ENCODE data around the gene TM2D3. TPM values are rescaled to one million over a fixed set of nuclear protein-coding genes. Genes with fewer than 3 reads are reported as not detected.

TM2D3 gene, protein sequence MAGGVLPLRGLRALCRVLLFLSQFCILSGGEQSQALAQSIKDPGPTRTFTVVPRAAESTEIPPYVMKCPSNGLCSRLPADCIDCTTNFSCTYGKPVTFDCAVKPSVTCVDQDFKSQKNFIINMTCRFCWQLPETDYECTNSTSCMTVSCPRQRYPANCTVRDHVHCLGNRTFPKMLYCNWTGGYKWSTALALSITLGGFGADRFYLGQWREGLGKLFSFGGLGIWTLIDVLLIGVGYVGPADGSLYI
- total RNA-seq (2014; rRNA removed; shearing (Covaris generic)): 20.7 and 22.8 TPM in 2 replicates

DNA sequence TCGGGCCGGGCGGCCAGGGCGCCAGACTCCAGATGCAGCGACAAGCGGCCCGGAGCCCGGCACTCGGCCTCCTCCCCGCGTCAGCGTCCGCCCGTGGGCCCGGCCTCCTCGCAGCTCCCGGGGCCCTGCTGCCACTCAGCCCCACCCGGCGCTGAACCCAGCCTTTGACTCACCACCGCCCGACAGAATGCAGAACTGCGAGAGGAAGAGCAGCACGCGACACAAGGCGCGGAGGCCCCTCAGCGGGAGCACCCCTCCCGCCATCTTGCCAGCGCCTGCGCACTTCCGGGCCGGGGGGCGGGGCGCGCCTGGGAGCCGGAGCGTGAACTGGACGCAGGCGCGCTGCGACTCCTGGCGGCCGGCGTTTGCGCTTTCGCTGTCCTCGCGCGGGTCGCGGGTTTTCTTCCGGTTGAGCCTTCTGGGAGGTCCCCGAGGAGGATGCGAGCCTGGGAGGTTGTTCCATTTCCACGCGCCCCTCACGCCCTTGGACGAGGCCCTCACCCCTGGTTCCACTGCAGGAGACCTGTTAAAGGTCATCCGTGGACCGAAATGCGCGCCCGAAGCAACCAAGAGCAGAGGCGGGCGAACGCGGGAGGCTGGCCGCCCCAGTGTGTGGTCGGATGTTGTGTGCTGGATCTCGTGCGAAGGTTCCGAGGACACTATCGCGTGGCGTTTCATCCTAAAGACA is at the start of gene TM2D3:
TM2D3 (minus strand) TSS at position 284 of the 688 bp plus-strand sequence; CDS start at position 264, 20 bp downstream.

Small RNA genes lying within 50 kb of the gene (small RNA-seq; reads per million reads assigned to genes)
- gene RNU6-807P: not detected

Other genes starting within 250 kb of the TM2D3 start
- gene PCSK6, start 162.7 kb downstream of the TM2D3 start, total RNA-seq (2014; rRNA removed; shearing (Covaris generic)): 1.2 and 1.5 TPM in 2 replicates
- 6.8 and 8.8 TPM in 2 replicates for gene TARS3, start 72.1 kb upstream of the TM2D3 start, total RNA-seq (2014; rRNA removed; shearing (Covaris generic))
- not detected in 2 replicates for gene OR4F6, start 151.1 kb upstream of the TM2D3 start, total RNA-seq (2014; rRNA removed; shearing (Covaris generic))
- 0.13 and 0.30 TPM in 2 replicates for gene OR4F15, start 159.8 kb upstream of the TM2D3 start, total RNA-seq (2014; rRNA removed; shearing (Covaris generic))